Medulla oblongata (tissue), 1 donor: ENCODE measurements around the gene ABLIM3.
A peak's percentile ranks its signal among the peaks of the same experiment; 100 is the strongest.

Source experiments
- DNase-seq: peaks from one replicate; pipeline ENCODE4 v3.0.0-alpha.2; 2015; ENCODE audit errors: extremely low spot score

Gene ABLIM3

DNA sequence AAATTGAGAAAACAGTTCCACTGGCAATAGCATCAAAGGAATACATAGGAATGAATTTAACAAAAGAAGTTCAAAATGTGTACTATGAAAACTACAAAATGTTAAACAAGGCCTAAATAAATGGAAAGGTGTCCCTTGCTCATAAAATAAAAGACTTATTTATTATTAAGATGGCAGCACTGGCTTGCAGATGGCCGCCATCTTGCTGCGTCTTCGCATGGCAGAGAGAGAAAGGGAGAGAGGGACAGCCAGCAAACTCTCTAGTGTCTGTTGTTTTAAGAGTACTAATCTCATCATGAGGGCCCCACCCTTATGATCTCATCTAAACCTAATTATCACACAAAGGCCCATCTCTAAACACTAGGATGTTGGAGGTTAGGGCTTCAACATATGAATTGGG lies 47.1 kb downstream of the ABLIM3 start:
- DNase-seq: no peak

DNA sequence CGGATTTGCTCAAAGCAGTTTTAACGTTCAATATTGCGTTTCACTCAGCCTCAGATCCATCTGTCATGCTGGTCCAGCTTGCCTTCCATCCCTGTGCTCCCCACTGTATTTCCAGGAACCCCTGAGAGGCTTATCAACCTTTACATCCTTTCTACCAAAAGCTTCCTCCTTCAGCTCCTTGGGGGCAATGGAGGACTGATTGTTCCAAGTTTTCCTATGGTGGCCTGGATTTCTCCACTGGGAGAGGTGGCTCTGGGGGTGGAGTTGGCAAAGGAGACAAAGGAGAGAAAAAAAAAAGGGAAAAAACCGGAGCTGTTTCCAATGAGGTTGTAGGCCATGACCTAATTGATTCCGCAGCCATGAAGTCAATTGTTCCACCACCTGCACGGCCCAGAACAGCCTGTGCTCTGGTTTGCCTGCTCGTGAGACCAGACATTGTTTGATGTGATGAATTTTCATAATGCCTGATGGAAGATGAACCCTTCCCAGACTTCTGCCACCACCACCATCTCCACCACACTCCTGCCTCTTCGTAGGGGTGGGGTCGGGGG lies 54.1 kb downstream of the ABLIM3 start:
- DNase-seq: no peak

DNA sequence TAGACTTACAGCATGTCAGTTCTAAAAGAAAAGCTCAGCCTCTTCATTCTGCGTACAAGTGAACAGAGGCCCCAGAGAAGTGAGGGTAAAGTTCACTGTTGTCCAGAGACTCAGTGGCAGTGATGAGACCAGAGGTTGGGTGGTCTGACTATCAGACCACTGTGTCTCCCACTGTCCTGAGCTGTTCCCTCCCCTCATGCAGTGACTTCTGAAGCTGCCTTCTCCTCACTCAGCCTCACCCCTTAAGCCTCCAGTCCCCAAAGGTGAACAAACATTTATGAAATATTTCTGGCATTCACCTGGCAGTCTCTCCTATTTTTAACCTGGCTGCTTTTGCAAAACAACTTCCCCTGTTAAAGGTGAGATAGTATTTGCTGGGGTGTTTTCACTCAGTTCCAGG lies 54.7 kb downstream of the ABLIM3 start:
- DNase-seq: no peak

DNA sequence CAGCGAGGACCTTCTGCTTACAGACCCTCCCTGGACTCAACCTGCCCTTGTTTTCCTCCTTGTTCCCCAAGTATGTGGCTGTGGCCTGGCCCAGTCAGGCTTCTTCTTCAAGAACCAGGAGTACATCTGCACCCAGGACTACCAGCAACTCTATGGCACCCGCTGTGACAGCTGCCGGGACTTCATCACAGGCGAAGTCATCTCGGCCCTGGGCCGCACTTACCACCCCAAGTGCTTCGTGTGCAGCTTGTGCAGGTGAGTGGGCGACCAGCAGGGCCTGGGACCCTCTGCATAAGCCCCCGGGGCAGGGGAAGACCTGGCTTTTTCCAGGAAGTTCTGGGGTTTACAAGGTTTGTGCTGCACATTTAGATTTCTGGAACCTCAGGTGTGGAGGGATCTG lies 56.9 kb downstream of the ABLIM3 start:
- no peak for DNase-seq

DNA sequence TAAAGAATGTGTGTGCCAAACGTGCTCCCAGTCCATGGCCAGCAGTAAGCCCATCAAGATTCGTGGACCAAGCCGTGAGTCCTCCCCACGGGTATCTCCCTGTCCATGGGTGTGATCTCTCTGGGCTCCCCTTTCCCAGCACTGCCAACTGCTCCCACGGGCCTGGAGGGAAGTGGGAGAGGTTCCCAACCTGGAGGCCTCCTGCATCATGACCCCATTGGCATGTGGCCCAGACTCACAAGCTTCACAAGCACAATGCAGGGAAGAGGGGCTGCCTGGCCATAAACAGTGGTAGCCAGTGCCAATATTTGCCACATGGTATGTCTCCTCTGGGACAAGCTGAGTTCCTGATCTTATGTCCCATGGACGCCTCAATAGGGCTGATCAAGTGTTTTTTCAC lies 59.1 kb downstream of the ABLIM3 start:
- no peak for DNase-seq

DNA sequence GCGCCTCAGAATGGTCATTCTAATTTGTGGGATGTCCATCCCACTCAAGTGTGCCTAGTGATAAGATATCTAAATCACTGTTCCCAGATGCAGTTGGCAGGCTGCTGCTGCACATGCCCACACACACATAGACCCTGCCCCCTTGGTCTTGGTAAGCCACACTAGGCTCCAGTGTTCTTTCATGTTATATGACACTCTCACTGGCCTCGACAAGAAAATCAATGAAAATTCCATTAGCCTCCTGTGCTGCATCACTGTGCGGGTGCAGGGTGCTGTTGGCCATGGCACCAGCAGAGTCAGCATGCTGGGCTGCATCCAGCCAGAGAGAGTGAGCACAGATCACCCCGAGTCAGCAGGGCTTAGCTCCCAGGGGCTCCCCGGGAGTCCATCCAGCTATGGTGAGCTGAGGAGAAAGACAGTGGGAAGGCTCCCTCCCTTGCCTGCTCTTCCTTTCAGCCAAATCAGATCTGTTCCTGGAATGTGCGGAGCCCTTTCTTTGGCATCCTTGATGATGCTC lies 59.9 kb downstream of the ABLIM3 start:
- no peak for DNase-seq

DNA sequence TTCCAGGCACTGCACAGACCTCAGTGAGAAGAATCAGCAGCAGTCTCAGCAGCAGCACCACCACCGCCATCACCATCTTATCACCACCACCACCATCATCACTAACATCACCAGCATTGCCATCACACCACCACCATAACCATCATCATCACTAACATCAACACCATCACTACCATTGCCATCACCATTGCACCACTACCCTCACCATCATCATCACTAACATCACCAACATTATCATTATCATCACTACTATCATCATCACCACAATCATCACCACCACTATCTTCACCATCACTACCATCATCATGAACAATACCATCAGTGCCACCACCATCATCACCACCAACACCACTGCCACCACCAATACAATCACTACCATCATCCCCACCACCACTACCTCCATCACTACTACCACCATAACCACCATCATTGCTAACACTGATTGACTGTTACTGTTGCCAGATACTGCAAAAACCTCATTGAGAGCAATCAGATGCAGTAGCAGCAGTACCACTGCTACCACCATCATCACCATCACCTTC lies 61.7 kb downstream of the ABLIM3 start:
- DNase-seq: no peak

DNA sequence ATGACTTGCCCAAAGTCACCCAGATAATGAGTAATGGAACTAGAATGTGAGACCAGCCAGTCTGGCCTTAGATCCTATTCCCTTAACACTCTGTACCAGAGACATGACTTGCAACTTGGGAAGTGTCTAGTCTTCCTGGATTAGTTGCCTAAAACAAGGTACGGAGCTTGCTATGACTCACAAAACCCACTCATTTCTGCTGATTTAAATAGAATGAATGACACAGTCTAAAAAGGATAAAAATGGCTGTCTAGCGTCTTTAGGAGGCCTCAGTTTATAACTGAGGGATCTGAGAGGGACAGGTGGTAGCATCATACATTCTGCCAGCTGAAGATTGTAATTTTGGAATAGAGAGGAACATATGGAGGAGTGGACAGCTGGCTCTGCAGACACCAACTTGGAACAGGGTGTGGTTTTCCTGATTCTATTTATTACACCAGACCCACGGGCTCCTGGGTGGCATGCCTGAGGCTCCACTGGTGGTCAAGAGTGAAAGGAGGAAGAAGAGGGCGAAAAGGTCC lies 62.7 kb downstream of the ABLIM3 start:
- no peak for DNase-seq

DNA sequence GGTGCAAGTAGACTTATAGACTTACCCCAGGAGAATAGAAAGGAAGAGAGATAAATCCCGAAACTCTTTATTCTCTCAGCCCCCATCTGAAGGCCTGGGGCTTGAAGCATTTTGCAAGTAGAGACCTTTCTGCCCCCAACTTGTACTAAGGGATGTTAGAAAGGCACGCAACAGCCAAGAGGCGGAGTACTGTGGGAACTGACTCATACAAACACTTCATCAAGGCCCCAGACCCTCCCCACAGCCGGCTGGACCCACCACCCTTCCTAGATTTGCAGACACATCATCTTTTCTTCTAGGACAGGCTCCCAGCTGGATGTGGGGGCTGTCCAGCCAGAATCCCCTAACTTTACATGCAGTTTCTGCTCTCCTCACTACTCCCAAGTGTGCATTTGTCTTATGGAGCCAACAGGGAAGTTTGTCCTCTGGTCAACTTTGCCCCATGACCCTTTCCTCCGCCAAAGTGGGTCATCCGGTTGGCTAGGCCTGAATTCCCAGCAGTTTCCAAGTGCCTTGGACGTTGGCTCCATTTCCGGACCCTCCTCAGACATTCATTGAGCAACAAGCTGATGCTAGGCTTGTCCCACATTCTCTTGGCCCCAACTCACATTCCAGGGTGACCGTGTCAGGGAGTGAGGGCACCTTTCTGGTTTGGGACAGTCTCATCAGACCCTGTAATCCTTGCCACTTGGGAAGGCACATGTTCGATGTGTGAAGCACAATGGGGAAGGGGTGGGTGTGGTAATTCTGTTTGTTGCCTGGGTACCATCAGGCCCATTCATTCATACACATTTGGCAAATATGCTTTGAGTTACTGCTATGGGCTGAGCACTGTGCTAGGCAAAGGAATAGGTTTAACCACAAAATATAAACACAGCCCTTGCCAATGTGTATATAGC lies 64.6 kb downstream of the ABLIM3 start:
- DNase-seq: peak; percentile 29

DNA sequence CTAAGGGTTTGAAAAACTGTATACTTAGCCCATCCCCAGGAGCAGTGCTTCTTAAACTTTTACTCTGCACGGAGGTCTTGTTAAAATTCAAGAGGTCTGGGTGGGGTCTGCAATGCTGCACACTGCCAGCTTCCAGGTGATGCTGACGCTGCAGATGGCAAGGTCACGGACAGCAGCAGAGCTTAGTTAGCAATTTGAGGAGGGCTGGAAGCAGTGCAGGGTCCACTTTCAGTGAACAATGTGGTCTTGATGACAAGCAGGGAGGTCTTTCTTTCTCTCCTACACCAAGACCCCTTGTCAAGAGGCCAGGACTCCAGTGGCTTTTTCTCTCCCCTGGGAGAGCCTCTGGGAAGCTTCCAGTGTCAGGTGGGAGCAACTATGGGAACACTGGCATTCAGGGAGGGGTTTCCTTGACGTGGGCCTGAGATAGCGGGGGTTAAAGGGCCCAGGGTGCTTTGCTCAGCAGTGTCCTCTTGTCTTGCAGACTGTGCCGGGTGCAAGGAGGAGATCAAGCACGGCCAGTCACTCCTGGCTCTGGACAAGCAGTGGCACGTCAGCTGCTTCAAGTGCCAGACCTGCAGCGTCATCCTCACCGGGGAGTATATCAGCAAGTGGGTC lies 65.3 kb downstream of the ABLIM3 start:
- DNase-seq: no peak

DNA sequence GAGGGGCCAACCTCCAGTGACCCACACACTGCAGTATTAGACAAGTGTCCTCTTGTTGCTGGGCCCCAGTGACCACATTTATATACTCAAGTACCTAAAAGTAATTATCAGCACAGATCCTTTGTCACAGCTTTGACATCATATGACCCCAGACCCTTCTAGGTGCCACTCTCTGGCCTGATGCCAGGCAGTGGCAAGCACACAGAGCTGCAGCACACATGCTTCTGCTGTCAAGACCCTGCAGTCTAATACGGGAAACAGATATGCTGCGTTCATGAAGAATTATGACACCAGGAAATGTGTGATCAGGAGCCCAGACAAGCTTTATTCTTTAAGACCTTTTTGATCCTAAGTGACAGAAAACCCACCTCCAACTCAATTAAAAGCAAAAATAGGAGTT lies 66.5 kb downstream of the ABLIM3 start:
- DNase-seq: no peak

DNA sequence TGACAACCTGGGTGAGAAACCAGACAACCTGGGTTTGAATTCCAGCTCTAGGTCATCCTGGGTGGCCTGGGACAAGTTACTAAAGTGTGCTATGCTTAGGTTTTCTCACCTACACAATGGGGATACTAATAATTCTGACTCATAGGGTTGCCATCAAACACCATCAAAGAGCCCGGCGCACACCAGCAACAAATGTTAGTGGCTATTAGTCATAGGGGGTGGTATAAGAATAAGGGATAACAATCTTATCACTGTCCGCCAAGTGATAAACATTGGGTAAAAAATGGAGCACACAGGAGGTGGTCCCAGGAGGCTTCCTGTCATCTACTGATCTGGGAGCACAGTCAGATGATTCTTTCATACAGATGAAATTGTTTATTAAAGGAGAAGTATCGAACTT lies 68.9 kb downstream of the ABLIM3 start:
- DNase-seq: no peak

DNA sequence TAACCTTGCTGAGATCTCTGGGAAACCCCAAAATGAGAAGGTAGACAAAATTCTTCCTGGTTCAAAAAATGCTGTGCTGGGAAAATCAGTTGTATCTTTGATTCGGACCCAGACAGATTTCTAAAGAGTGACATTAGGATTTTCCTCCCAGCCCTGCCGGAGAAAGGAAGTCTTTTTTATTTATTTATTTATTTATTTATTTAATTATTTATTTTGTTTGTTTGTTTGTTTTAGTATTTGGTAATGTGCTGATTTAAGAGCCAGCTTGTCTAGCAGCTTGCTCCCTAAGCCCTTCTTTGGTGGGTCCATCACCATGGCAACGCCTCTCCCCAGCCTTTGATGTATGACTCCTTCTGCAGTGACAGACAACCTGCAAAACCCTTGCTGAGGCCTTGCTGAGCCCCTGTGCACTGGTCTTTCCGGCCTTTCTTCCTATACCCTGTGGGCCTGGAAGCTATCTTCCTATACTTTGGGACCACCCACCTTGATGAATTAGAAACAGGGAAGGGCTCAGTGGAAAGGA lies 69.7 kb downstream of the ABLIM3 start:
- DNase-seq: no peak

DNA sequence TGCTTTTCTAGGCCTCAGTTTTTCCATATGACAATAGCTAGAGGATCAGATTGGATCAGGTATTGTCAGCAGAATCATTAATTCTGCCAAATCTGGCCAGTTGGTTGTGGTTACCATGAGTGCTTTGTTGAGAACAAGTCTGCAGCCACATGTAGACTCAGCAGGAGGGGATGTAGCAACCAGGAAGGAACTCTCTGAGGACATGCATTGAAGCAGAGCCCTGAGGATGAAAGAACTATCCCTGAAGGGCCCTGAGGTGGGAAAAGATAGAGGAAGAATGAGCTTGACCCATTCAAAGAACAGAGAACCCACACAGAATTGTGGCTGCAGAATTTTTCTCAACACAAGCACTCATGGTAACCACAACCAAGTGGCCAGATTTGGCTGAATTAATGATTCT lies 70.3 kb downstream of the ABLIM3 start:
- DNase-seq: no peak

DNA sequence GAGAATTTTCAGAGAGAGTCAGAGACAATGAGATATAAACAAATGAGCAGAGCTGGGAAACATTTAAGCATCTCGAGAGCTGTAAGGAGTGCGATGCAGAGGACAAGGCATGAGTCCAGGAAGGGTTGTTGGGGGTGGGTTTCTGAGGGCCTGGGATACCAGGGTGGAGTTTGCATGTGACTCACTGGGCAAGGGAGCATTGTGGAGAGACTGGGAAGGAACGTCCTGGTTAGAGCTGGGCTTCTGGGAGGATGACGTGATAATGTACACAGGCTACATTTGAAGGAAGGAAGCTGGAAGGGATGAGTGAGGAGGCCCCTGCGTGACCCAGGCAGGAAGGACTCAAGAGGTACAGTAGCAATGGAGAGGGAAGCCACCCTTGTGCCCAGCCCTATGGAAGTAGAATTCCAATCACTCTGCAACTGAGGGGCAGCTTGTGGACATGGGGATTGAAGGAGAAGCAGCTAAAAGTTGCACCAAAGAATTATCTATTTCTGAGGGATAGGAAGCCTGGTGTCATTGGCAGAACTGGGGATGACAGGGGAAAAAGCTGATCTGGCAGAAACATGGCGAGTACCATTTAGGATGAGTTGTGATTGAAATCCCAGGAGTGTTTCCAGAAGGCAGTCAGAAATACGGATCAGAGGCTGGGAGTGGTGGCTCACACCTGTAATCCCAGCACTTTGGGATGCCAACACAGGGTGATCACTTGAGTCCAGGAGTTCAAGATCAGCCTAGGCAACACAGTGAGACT lies 71.1 kb downstream of the ABLIM3 start:
- DNase-seq: no peak

DNA sequence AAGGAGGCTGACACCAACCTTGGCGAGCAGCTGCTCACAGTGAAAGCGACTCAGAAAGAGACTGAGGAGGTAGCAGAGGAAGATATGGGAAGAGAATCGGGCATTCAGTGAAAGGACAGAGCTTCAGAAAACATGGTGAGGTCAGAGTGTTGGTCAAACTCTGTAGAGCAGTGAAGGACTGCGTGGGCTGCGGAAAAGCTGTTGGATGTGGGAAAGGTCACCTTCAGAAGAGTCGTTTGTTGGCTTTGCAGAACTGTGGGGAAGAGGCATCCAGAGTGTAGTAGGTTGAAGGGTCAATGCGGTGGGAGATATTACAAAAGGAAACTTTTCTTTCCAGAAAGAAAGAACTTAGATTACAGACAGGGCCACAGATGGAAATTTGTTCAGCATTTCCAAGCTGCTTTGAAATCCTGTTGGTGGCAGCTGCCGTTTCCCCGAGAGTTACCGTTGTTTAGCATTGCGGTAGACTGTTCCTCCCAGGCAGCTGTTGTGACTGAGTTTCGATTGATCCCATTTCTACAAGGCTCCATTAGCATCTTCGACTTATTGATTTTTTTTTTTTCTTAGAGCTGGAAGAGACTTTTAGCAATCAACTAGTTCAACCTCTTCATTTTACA lies 72.1 kb downstream of the ABLIM3 start:
- no peak for DNase-seq

DNA sequence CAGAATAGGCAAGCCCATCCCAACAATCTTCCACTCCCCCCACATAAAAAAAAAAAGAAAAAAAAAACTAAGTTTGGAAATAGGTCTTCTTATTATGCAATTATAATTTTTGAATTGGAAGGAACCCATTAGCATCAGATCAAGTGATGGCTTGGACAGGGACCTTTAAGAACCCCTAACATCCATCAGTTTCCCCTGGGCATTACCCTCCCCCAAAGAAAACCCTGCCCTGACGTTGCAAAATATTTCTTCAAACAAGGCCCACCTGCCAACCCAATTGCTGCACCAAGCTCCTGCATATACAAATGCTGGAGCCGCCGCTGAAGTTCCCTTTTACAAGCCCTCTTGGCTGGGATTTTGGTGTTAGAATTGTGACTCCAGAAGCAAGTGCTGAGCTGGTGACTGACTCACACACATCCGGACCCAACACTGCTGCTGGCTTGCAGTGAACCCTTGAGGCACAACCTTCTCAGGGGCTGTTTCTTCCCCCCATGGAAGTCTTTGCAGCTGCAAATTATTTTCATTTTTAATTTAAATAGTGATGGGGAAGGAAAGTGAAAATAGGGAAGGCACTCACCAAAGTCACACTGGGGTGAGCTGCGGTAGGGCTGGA lies 74.3 kb downstream of the ABLIM3 start:
- peak; percentile 38 for DNase-seq

DNA sequence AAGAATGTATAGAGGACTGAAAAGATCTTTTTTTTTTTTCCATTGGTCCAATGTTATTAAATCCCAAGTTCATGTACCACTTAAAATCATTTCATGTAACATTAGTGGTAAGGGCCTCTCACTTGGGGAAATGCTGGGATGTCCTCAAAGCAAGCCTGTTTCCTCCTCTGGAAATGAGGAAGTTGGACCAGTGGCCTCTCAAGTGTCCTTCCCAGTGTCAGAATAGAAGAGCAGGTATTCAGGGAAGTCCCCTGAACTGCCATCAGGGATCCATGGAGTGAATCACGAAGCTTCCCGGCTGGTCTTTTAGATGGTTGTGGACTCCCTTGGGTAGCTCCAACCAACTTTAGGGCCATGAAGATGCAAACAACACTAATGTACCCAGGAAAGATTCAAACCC lies 75.2 kb downstream of the ABLIM3 start:
- DNase-seq: peak; percentile 38

DNA sequence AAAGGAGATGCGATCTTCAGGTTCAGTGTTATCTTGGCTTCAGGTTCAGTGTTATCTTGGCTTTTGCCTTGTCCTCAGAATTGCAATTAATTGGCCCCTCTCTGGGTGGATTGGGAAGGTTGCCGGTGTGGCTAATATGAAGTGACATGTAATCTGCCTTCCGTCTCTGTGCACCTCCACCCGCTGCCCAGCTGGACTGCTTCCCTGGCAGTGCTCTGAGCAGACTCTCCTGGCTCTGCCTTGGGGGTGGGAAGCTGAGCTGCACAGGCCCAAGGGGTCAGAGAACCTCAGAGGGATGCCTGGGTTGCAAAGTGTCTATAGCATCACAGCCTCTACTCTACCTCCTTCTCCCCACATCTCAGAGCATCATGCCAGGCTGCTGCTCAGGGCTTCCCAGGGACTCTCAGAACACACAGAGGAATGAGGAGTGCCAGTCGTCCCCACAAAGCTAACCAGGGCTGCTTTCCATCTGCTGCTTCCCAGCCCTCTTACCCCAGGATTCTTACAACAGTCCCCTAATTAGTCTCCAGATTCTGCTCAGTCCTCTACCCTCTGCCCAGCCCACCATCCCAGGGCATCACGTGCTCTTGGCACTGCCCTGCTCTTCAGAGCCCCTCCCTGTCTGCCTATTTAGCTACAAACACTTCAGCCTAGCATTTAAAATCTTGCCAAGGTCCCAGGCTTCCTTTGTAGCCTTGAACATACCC lies 76.0 kb downstream of the ABLIM3 start:
- no peak for DNase-seq

DNA sequence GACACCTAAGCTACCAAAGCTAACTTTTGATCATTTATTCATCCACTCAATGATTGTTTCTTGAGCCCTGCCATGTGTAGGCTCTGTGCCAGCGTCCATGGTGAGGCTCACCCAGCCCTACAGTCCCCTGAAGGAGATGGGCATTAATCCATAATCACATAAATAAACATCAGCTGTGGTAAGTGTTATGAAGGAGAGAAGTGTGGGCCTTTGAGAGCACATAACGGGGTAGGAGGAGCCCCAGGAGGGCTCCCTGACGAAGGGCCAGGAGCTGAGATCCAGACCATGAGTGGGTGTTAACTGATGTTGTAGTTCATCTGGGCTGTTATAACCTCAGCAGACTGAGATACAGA lies 76.5 kb downstream of the ABLIM3 start:
- DNase-seq: no peak
